GM12891 (cell line): ENCODE measurements around the gene MUCL3.

Experiments used
- POLR2A ChIP-seq: IDR thresholded peaks from 2 replicates; pipeline ENCODE4 v1.6.1; 2011; ENCODE audit warnings: low read depth, low read length, control low read depth
- POLR2AphosphoS5 ChIP-seq: IDR thresholded peaks from 2 replicates; pipeline ENCODE4 v1.6.1; 2011; ENCODE audit warnings: low read depth, low read length, control low read depth

GRCh38 chr6:30945281-30945680 is 4.5 kb downstream of the MUCL3 start:
- TF ChIP-seq POLR2A (no peak), POLR2AphosphoS5 (no peak)
